ENCODE data around the gene BCL7A.
A peak's percentile ranks its signal among the peaks of the same experiment; 100 is the strongest.

Gene BCL7A

DNA sequence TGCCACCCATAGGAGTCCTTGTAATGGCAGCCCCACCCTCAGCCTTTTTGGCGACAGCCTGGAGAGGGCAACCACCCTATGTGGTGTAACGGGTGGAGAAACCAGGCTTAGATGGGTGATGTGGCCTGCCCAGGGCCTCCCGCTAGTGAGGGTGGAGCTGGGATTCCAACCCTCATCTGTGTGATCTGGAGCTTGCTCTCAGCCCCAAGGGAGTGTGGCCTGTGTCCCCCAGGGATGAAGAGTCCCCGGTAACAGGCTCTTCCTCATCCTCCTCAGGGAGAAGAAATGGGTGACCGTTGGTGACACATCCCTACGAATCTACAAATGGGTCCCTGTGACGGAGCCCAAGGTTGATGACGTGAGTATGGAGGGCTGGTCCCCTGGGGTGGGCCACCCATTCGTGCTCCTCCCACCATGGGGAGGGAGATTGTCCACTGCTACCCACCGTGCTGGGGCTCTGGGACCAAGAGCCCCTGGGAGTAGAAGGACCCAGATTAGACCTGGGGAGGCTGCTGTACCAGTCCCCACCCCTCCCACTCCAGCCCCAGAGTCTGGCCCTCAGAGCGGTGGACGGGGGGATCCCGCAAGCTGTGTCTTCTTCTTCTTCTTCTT, 8.8 kb downstream of the BCL7A start:
- TF ChIP-seq, protein P1, sequence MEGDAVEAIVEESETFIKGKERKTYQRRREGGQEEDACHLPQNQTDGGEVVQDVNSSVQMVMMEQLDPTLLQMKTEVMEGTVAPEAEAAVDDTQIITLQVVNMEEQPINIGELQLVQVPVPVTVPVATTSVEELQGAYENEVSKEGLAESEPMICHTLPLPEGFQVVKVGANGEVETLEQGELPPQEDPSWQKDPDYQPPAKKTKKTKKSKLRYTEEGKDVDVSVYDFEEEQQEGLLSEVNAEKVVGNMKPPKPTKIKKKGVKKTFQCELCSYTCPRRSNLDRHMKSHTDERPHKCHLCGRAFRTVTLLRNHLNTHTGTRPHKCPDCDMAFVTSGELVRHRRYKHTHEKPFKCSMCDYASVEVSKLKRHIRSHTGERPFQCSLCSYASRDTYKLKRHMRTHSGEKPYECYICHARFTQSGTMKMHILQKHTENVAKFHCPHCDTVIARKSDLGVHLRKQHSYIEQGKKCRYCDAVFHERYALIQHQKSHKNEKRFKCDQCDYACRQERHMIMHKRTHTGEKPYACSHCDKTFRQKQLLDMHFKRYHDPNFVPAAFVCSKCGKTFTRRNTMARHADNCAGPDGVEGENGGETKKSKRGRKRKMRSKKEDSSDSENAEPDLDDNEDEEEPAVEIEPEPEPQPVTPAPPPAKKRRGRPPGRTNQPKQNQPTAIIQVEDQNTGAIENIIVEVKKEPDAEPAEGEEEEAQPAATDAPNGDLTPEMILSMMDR (IDR thresholded peaks at IDR 0.05) = no peak
- intact Hi-C loops (cut with DNase I; ENCODE audit: low total_unique reads) = no loop called here
- Histone ChIP-seq H3K4me1 (peaks cover 0 to 66% (median 27%) of the 10 kb centered on the region in 4 donors), H3K27me3 (no peaks in the 10 kb centered on the region), H3K27ac (no peak overlapping the region), H3K9me3 (no peaks in the 10 kb centered on the region), H3K4me3 (no peak overlapping the region), H3K36me3 (peaks cover 0 to 4% (median 3%) of the 10 kb centered on the region in 3 donors)
- no peak for DNase-seq

DNA sequence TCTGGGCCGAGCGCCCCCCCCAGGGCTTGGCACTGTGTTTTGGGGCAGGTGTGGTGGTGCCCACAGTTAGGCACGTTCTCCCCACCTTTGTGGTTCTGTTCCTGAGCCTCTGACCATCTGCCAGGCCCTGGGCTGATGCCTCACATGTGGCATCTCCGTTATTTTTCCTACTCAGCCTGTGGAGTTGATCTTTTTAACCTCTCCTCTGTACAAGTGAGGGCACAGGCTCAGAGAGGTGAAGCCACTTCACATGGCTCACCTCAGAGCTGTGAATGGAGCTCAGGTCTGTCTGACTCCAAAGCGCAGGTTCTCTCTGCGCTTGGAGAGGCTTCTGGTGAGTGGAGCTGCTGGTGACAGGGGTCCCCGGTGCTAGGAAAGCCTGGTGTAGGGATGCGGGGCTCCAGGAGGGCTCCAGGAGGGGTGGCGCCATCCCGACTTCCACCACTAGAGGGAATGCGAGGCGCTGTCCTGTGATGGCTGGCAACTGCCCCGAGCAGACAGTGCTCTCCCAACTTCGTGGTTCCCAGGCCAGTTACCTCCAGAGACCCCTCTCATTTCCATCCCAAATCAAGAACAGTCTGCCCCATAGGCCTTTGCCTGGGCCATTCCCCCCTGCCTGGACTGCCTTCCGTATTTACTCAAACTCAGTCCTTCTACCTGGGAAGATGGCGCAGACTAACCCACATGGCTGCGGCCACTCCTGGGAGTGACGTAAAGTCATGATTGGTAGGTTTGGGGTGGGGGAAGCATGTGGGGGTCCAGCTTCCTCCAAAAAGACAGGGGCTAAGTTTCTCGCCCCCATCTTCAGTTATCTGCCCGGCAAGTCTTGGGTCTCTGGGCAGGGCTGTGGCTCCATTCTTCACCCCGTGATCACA, 9.9 kb downstream of the BCL7A start:
- Histone ChIP-seq H3K4me1 (peaks cover 0 to 61% (median 23%) of the 10 kb centered on the region in 4 donors), H3K27ac (no peak overlapping the region), H3K27me3 (no peaks in the 10 kb centered on the region), H3K36me3 (peaks cover 4 to 15% (median 11%) of the 10 kb centered on the region in 3 donors), H3K9me3 (no peaks in the 10 kb centered on the region), H3K4me3 (no peak overlapping the region)
- TF ChIP-seq, protein P1 (IDR thresholded peaks at IDR 0.05) = peak; percentile 57
- intact Hi-C loops (cut with DNase I; ENCODE audit: low total_unique reads) = no loop called here
- DNase-seq = no peak

GRCh38 chr12:122032580-122032979, 10.9 kb downstream of the BCL7A start:
- H3K4me3 ChIP-seq = no peak overlapping the region
- intact Hi-C loops (cut with DNase I; ENCODE audit: low total_unique reads) = no loop called here

GRCh38 chr12:122035292-122035691, 13.6 kb downstream of the BCL7A start:
- H3K4me3 ChIP-seq = no peak overlapping the region
- H3K27me3 ChIP-seq = no peaks in the 10 kb centered on the region
- intact Hi-C loops (cut with DNase I; ENCODE audit: low total_unique reads) = no loop called here
- H3K27ac ChIP-seq = peak overlapping the region; percentile 23 to 25
- peaks cover 4 to 47% (median 19%) of the 10 kb centered on the region in 3 donors for H3K36me3 ChIP-seq
- H3K9me3 ChIP-seq = no peaks in the 10 kb centered on the region
- TF ChIP-seq, protein P1 (IDR thresholded peaks at IDR 0.05) = no peak
- H3K4me1 ChIP-seq = peaks cover 0 to 37% (median 13%) of the 10 kb centered on the region in 4 donors
- DNase-seq = peak in 1 of 2 donors; percentile 73

More at GRCh38 chr12:122032580-122032979, 10.9 kb downstream of the BCL7A start:
- DNase-seq = no peak
- H3K36me3 ChIP-seq = peaks cover 4 to 25% (median 18%) of the 10 kb centered on the region in 3 donors
- TF ChIP-seq, protein P1 (IDR thresholded peaks at IDR 0.05) = no peak
- no peak overlapping the region for H3K27ac ChIP-seq
- H3K27me3 ChIP-seq = no peaks in the 10 kb centered on the region
- peaks cover 0 to 56% (median 23%) of the 10 kb centered on the region in 4 donors for H3K4me1 ChIP-seq
- H3K9me3 ChIP-seq = no peaks in the 10 kb centered on the region

GRCh38 chr12:122036153-122036552, 14.5 kb downstream of the BCL7A start:
- DNase-seq = no peak
- Histone ChIP-seq H3K36me3 (peaks cover 4 to 56% (median 19%) of the 10 kb centered on the region in 3 donors), H3K27me3 (no peaks in the 10 kb centered on the region), H3K9me3 (no peaks in the 10 kb centered on the region), H3K27ac (no peak overlapping the region), H3K4me1 (peaks cover 0 to 29% (median 13%) of the 10 kb centered on the region in 4 donors), H3K4me3 (no peak overlapping the region)
- TF ChIP-seq, protein P1 (IDR thresholded peaks at IDR 0.05) = no peak
- intact Hi-C loops (cut with DNase I; ENCODE audit: low total_unique reads) = no loop called here
